ENCODE data around the gene EYS. TPM values are rescaled to one million over a fixed set of nuclear protein-coding genes. Genes with fewer than 3 reads are reported as not detected.

The EYS gene
- total RNA-seq: not detected in 2 replicates

- no peaks in the 10 kb centered on the region for H3K27me3 Mint-ChIP-seq
- no peak within 1 kb of the TSS for H3K4me3 Mint-ChIP-seq
- no peak within 1 kb of the TSS for H3K27ac Mint-ChIP-seq
- intact Hi-C loops (cut with micrococcal nuclease): no loop called here
- no peak for DNase-seq
- no peaks in the 10 kb centered on the region for H3K9me3 Mint-ChIP-seq
- H3K36me3 Mint-ChIP-seq (ENCODE audit: low read depth): no peaks in the 10 kb centered on the region
- no peaks in the 10 kb centered on the region for H3K4me1 Mint-ChIP-seq
Observed at GRCh38 chr6:65707126-65707826, at the start of gene EYS. TSS of gene EYS (minus strand) at chr6:65707226. CDS start at chr6:65495410, 211,816 bp downstream.

GRCh38 chr6:65746302-65746701, 39.3 kb upstream of the EYS start:
- Mint-ChIP-seq H3K4me1 (no peaks in the 10 kb centered on the region), H3K36me3 (ENCODE audit: low read depth) (no peaks in the 10 kb centered on the region), H3K4me3 (no peak overlapping the region), H3K27me3 (no peaks in the 10 kb centered on the region), H3K27ac (no peak overlapping the region), H3K9me3 (peaks cover 19% of the 10 kb centered on the region)
- no peak for DNase-seq
- intact Hi-C loops (cut with micrococcal nuclease): no loop called here

- peaks cover 16% of the 10 kb centered on the region for H3K9me3 Mint-ChIP-seq
- no peak overlapping the region for H3K4me3 Mint-ChIP-seq
- no peaks in the 10 kb centered on the region for H3K27me3 Mint-ChIP-seq
- intact Hi-C loops (cut with micrococcal nuclease): no loop called here
- H3K4me1 Mint-ChIP-seq: no peaks in the 10 kb centered on the region
- H3K27ac Mint-ChIP-seq: no peak overlapping the region
- no peak for DNase-seq
- no peaks in the 10 kb centered on the region for H3K36me3 Mint-ChIP-seq (ENCODE audit: low read depth)
Observed at GRCh38 chr6:65745614-65746013, 38.6 kb upstream of the EYS start.

GRCh38 chr6:65728879-65729479, 22.0 kb upstream of the EYS start:
- Mint-ChIP-seq H3K27me3 (no peaks in the 10 kb centered on the region), H3K9me3 (no peaks in the 10 kb centered on the region), H3K36me3 (ENCODE audit: low read depth) (no peaks in the 10 kb centered on the region), H3K4me3 (no peak overlapping the region), H3K4me1 (no peaks in the 10 kb centered on the region), H3K27ac (no peak overlapping the region)
- no peak for DNase-seq
- intact Hi-C loops (cut with micrococcal nuclease): no loop called here

- intact Hi-C loops (cut with micrococcal nuclease): no loop called here
- Mint-ChIP-seq H3K27ac (no peak overlapping the region), H3K4me3 (no peak overlapping the region), H3K4me1 (no peaks in the 10 kb centered on the region), H3K36me3 (ENCODE audit: low read depth) (no peaks in the 10 kb centered on the region), H3K27me3 (no peaks in the 10 kb centered on the region), H3K9me3 (no peaks in the 10 kb centered on the region)
- DNase-seq: no peak
Observed at GRCh38 chr6:65719101-65719500, 12.1 kb upstream of the EYS start.

GRCh38 chr6:65711531-65711930, 4.5 kb upstream of the EYS start:
- Mint-ChIP-seq H3K36me3 (ENCODE audit: low read depth) (no peaks in the 10 kb centered on the region), H3K4me3 (no peak overlapping the region), H3K27ac (no peak overlapping the region), H3K9me3 (no peaks in the 10 kb centered on the region), H3K4me1 (no peaks in the 10 kb centered on the region), H3K27me3 (no peaks in the 10 kb centered on the region)
- no peak for DNase-seq
- intact Hi-C loops (cut with micrococcal nuclease): no loop called here

- DNase-seq: no peak
- no peaks in the 10 kb centered on the region for H3K9me3 Mint-ChIP-seq
- intact Hi-C loops (cut with micrococcal nuclease): no loop called here
- H3K27ac Mint-ChIP-seq: no peak overlapping the region
- H3K36me3 Mint-ChIP-seq (ENCODE audit: low read depth): no peaks in the 10 kb centered on the region
- H3K4me1 Mint-ChIP-seq: no peaks in the 10 kb centered on the region
- no peaks in the 10 kb centered on the region for H3K27me3 Mint-ChIP-seq
- no peak overlapping the region for H3K4me3 Mint-ChIP-seq
Observed at GRCh38 chr6:65709099-65709830, 2.2 kb upstream of the EYS start.

- Mint-ChIP-seq H3K4me1 (no peaks in the 10 kb centered on the region), H3K9me3 (no peaks in the 10 kb centered on the region), H3K27me3 (no peaks in the 10 kb centered on the region), H3K4me3 (no peak overlapping the region), H3K36me3 (ENCODE audit: low read depth) (no peaks in the 10 kb centered on the region), H3K27ac (no peak overlapping the region)
- no peak for DNase-seq
- intact Hi-C loops (cut with micrococcal nuclease): no loop called here
Observed at GRCh38 chr6:65708162-65708561, 1.1 kb upstream of the EYS start.

- Mint-ChIP-seq H3K36me3 (ENCODE audit: low read depth) (no peaks in the 10 kb centered on the region), H3K27ac (no peak overlapping the region), H3K9me3 (no peaks in the 10 kb centered on the region), H3K4me1 (no peaks in the 10 kb centered on the region), H3K4me3 (no peak overlapping the region), H3K27me3 (no peaks in the 10 kb centered on the region)
- intact Hi-C loops (cut with micrococcal nuclease): no loop called here
- DNase-seq: no peak
Observed at GRCh38 chr6:65706436-65706835, 590 bp downstream of the EYS start.

GRCh38 chr6:65701325-65701724, 5.7 kb downstream of the EYS start:
- Mint-ChIP-seq H3K9me3 (peaks cover 2% of the 10 kb centered on the region), H3K27me3 (no peaks in the 10 kb centered on the region), H3K27ac (no peak overlapping the region), H3K4me1 (no peaks in the 10 kb centered on the region), H3K4me3 (no peak overlapping the region), H3K36me3 (ENCODE audit: low read depth) (no peaks in the 10 kb centered on the region)
- intact Hi-C loops (cut with micrococcal nuclease): no loop called here
- DNase-seq: no peak

GRCh38 chr6:65700561-65700960, 6.5 kb downstream of the EYS start:
- Mint-ChIP-seq H3K36me3 (ENCODE audit: low read depth) (no peaks in the 10 kb centered on the region), H3K27me3 (no peaks in the 10 kb centered on the region), H3K27ac (no peak overlapping the region), H3K4me3 (no peak overlapping the region), H3K4me1 (no peaks in the 10 kb centered on the region), H3K9me3 (peaks cover 2% of the 10 kb centered on the region)
- intact Hi-C loops (cut with micrococcal nuclease): no loop called here
- no peak for DNase-seq

GRCh38 chr6:65692109-65692508, 14.9 kb downstream of the EYS start:
- Mint-ChIP-seq H3K4me1 (no peaks in the 10 kb centered on the region), H3K9me3 (no peaks in the 10 kb centered on the region), H3K4me3 (no peak overlapping the region), H3K36me3 (ENCODE audit: low read depth) (no peaks in the 10 kb centered on the region), H3K27ac (no peak overlapping the region), H3K27me3 (no peaks in the 10 kb centered on the region)
- no peak for DNase-seq
- intact Hi-C loops (cut with micrococcal nuclease): no loop called here

- Mint-ChIP-seq H3K4me3 (no peak overlapping the region), H3K27ac (no peak overlapping the region), H3K27me3 (no peaks in the 10 kb centered on the region), H3K36me3 (ENCODE audit: low read depth) (no peaks in the 10 kb centered on the region), H3K9me3 (no peaks in the 10 kb centered on the region), H3K4me1 (no peaks in the 10 kb centered on the region)
- intact Hi-C loops (cut with micrococcal nuclease): no loop called here
- DNase-seq: no peak
Observed at GRCh38 chr6:65680232-65680631, 26.8 kb downstream of the EYS start.

- H3K4me3 Mint-ChIP-seq: no peak overlapping the region
- no peaks in the 10 kb centered on the region for H3K36me3 Mint-ChIP-seq (ENCODE audit: low read depth)
- peaks cover 4% of the 10 kb centered on the region for H3K9me3 Mint-ChIP-seq
- H3K27me3 Mint-ChIP-seq: no peaks in the 10 kb centered on the region
- no peak for DNase-seq
- no peak overlapping the region for H3K27ac Mint-ChIP-seq
- intact Hi-C loops (cut with micrococcal nuclease): no loop called here
- H3K4me1 Mint-ChIP-seq: no peaks in the 10 kb centered on the region
Observed at GRCh38 chr6:65671922-65672321, 35.1 kb downstream of the EYS start.
